Endothelial cell of hepatic sinusoid (primary cell): ENCODE results near the gene CYP24A1.

Experiments
- in situ Hi-C: cut with HindIII; loops from 2 replicates; pipeline ENCODE4 v1.10.0; 2017; ENCODE audit warnings: low sequenced_read_pairs

Gene CYP24A1

DNA sequence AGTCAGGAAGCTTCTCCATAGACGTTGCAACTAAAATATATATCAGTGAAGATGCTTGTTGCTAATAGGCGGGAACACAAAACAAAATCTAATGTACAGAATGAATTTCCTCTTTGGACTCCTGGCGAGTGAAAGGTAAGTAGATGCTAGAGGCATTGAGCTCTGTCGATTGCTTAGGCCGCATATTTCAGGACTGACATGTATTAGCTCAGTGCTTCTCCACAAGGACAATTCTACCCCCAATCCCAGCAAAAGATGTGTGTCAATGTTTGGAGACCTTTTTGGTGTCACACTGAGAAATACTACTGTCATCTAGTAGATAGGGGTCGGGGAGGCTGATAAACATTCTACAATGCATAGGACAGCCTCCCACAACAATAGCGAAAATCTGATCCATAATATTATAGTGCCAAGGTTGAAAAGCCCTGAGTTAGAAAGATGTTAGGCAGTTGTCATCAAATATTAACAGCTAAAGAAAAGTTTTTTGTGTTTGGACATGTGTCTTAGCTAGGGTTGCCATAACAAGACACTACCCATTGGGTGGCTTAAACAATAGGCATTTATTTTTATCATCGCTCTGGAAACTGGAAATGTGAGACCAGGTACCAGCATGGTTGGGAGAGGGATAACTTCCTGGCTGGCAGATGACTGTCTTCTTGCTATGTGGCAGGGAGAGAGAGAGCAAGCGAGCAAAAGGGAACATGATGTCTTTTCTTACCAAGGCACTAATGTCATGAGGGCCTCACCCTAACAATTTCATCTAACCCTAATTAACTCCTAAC is 55.4 kb downstream of the CYP24A1 start:
- in situ Hi-C loops: no loop called here

DNA sequence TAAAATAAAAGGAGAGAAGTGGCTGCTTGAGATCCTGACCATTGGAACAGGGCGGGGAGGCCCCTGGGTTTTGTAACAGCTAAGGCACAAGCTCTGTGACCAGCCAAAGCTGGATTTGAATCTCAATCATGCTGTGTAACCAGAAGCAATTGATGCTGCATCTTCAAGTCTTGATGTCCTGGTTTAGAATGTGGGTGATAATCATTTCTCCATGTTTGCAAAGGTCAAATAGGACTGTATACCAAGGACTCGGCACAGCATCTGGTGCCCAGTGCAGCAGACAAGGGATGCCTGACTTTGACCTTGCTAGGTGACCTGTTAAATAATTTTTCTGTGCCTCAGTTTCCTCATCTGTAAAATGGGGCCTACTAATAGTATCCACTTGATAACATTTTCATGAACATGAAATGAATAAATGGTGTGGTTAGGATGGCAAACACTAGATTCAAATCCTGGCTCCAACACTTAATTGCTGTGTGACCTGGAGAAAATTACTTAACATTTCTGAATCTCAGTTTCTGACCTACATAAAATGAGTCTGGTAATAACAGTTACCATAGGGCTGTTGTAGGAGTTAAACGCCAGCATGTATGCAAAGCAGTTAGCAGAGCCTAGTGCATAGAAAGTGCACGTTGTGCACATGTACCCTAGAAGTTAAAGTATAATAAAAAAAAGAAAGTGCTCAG is 57.1 kb downstream of the CYP24A1 start:
- in situ Hi-C loops: no loop called here

DNA sequence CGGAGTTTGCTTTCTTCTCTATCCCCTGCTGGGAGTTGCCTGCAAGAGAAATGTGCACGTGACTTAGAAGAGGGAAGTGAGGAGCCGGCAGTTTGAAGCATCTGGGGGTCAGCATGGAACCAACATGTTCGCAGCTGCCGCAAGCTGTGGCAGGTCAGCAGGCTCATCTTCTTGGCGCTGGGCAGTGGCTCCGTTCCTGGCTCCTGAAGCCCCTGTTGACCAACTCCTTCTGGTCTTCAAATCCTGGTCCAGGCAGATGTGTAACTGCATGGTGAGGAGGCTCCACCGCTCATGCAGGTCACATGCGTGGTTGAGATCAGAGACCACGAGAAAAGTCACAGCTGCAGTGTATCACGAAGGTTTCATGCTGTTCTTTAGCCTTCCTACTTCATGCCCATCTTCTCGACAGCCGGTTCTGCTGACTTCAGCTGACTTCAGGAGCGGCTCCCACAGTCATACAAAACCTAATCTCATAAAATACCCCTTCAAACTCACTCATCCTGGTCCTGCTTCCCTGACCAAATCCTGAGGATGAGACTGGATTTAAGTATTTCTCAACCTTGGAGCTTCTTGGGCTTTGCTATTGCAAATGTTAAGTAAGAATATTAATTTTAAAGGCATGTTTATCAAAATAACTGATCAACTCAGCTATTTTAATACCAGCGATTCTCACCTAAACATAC is 58.5 kb downstream of the CYP24A1 start:
- in situ Hi-C loops: no loop called here

DNA sequence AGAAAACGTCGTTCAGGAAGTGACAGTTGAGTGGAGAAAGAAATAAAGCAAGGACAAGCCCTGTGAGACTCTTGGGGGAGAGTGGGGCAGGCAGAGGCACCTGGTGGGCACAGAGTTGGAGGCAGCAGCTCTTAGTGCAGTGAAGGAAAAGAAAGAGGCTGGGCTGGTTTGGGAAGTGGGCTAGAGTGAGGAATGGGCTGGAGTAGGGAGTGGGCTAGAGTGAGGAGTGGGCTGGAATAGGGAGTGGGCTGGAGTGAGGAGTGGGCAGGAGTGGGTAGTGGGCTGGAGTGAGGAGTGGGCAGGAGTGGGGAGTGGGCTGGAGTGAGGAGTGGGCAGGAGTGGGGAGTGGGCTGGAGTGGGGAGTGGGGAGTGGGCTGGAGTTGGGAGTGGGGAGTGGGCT is 59.7 kb downstream of the CYP24A1 start:
- in situ Hi-C loops: no loop called here

DNA sequence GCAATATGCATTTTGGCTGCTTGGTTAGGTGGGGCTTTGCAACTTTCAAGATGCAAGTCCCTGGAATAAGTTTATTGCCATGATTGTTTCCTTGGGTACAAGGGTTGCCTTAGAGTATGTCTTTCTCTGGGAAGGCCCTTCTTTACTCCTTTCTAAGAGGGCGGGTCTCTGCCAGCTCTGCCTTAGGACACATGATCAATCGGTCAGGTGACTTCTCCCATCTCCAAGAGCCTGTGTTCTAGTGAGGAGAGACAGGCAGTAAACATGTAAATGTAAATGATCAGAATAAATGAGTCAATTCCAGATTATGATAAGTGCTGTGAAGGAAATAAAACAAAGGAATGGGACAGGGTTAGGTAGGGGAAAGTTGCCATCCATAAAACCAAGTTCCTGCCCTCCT is 60.2 kb downstream of the CYP24A1 start:
- in situ Hi-C loops: no loop called here

DNA sequence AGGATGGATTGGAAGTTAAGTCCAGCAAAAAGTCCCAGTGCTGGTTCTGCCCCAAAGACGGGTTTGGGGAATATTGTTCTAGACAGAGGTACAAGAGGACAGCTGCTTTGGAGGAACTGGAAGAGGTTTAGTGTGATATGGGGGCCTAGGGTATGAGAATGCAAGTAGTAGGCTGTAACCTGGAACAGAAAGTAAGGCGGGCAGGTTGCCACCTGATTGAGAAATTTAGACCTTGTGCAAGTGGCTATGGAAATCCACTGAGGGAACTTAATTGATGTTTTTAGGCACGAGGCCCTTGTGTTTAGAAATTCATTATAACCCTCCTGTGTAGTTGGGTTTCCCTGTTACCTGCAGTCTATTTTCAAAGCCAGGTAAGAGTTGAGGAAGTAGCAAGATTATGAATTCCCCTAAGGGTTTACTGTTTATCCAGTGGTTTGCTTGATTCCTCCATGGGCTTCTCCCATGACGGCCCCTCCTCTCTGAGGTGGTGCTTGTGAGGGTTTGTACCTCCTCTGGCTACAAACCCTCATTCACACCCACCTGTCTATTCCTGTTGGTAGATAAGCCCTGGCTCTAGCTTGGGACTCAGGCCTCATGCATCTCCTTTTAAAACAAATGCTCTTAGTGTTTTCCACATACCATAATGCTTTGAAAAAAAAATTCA is 61.4 kb downstream of the CYP24A1 start:
- in situ Hi-C loops: no loop called here

DNA sequence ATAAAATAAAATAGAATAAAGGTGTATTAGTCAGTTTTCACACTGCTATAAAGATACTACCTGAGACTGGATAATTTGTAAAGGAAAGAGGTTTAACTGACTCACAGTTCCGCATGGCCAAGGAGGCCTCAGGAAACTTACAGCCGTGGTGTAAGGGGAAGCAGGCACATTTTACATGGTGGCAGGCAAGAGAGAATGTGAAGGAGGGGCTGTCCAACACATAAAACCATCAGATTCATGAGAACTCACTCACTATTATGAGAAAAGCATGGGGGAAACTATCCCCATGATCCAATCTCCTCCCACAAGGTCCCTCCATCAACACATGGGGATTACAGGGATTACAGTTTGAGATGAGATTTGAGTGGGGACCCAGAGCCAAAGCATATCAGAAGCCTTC is 62.3 kb downstream of the CYP24A1 start:
- in situ Hi-C loops: no loop called here

DNA sequence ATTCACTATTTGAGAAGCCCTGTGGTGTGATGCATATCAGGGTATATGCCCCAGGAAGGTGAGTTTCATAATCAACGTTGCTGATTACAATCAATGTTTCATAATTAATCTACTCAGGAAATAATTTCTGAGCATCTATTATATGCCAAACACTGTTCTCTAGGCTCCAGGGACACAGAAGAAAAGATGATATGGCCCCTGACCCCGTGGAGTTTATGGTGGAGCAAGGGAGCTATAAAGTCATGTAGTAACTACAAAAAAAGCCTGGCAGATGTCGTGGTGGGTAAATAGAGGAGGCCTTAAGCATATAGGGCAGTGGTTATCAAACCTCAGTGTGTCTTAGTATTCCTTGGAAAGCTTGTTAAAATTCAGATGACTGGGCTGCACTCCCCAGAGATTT is 63.3 kb downstream of the CYP24A1 start:
- in situ Hi-C loops: no loop called here

DNA sequence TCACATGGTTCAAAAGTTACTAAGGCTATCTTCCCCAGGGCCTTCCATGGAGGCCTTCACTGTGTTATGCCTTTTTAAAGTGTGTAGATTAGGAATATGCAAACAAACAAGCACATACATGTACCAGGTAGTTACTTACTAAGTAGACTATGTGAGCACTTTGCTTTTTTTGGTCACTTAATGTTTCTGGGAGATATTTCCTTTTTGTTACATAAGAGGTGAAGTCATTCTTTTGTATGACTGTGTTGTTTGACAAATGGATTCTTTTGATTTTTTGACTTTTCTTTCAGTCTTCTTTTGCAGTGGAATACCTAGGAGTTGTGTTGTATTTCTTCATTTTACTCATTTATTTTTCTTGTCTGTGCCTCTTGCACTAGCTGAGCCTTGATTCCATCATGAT is 63.7 kb downstream of the CYP24A1 start:
- in situ Hi-C loops: no loop called here

DNA sequence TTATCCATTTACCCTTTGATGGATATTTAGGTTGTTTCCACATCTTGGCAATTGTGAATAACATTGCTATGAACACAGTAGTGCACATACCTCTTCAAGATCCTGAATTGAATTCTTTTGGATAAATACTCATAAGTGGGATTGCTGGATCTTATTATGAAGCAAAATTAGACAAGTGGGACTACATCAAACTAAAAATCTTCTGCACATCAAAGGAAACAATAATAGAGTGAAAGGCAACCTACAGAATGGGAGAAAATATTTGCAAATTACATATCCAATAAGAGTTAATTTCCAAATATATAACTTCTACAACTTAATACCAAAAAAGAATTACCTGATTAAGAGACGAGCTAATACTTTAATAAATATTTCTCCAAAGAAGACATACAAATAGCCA is 65.0 kb downstream of the CYP24A1 start:
- in situ Hi-C loops: loop anchor here (10.0 kb wide), 1 partner anchor 86 kb away; no protein-coding TSS in a partner anchor

DNA sequence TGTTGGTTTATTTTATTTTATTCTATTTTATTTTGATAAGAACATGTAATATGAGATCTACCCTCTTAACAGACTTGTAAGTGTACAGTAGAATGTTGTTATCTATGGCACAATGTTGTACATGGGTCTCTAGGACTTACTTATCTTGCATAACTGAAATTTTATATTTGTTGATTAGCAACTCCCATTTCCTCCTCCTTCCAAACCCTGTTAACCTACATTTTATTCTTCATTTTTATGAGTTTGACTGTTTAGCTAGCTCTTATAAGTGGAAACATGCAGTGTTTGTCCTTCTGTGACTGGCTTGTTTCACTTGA is 65.5 kb downstream of the CYP24A1 start:
- in situ Hi-C loops: loop anchor here (10.0 kb wide), 1 partner anchor 87 kb away; no protein-coding TSS in a partner anchor

DNA sequence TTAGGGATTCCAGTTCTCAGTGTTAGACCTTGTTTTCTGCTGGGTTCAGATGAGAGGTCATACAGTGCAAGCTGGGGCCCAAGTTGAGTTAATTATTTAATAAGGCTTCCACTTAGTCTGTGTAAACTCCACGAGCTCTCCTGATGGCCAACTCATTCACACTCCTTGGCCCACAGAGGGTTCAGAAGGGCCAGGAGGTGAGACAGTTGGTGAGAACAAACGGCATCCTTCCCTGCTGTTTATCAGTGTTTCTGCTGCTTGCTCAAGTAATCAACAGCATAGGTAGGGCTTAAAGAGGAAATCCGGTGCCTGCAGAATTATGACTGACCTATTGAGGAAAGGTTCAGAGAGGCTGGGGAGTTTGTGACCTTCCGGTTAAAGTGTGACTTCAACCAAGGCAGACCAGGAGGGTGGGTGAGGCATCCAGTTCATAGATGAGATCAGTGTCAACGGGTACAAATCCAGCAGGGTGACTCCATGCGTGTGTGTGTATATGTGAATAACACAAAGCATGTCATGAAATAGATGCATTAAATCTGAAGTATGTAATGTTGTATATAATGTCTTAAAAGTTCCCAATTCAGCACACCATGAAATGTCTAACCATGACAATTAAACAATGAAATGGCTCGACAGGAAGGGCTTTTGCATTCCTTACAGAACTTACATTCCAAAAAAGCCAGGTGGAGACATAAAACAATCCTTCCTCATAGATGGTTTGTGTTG is 66.0 kb downstream of the CYP24A1 start:
- in situ Hi-C loops: loop anchor here (10.0 kb wide), 1 partner anchor 87 kb away; no protein-coding TSS in a partner anchor

DNA sequence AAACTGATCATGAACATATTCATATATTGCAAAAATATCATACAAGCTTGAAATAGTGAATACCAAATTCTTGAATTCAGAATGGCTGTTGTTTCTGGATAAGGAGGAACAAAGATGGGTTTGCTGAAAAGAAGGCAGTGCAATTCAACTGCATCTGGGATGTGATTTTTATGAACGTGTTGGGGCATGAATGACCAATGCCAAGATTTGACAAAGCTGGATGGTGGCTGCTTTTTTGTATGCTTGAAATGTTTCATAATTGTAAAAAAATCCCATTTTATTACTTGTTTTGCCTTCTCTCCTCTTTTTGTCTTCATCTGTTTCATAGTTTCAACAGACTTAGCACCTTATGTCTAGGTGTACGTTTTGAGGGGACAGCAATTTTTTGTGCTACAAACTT is 66.6 kb downstream of the CYP24A1 start:
- in situ Hi-C loops: loop anchor here (10.0 kb wide), 1 partner anchor 88 kb away; no protein-coding TSS in a partner anchor

DNA sequence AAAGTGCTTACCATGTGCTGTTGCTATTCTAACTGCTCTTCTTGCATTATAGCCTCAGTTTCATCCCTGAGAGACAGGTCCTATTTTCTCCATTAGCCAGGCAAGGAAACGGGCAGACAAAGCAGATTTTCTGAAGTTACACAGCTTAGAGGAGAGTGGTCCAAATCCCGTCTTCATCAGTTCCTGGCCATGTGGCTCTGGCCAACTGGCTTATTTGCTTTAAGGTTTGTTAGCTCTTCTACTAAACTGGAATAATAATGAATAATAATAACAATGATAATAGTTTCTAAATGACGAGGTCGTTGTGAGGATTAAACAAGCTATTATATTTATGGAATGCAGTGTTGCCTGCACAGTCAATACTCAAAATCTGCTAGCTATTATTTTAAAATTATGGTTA is 67.6 kb downstream of the CYP24A1 start:
- in situ Hi-C loops: loop anchor here (10.0 kb wide), 1 partner anchor 89 kb away; no protein-coding TSS in a partner anchor

DNA sequence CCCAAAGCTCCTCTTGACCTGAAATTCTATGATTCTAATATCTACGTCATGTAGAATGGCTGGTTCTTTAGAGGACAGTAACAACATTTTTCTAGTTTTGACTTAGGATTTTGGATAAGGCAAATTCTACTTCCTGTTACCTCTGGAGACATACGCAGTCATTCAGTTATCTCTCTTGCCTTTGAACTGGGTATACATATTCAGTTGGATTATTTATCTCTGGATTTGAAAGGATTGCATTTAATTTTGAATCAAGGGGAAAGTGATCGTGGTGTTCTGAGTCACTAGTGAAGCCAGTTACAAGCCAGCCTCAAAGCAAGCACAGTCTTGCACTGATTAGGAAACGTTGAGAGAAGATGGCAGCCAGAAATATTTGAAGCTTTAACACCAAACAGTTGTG is 68.1 kb downstream of the CYP24A1 start:
- in situ Hi-C loops: loop anchor here (10.0 kb wide), 1 partner anchor 89 kb away; no protein-coding TSS in a partner anchor

DNA sequence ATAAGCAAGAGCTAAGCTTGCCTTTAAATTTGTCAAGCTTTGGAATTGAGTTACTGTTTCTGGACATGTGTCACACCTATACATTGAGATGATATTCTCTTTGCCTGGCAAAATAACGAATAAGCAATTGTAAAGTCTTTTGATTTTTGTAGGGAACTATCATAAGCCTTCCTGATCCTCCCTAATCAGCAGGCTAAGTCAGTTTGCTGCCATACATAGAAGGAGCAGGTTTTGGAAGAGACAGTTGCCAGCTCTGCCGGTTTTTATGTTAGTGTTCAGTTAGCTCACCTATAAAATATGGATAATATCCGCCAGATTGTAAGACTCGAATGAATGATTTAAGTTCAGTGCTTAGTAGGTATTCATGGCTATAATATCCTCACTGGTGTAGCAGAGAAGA is 69.0 kb downstream of the CYP24A1 start:
- in situ Hi-C loops: loop anchor here (10.0 kb wide), 1 partner anchor 90 kb away; no protein-coding TSS in a partner anchor

DNA sequence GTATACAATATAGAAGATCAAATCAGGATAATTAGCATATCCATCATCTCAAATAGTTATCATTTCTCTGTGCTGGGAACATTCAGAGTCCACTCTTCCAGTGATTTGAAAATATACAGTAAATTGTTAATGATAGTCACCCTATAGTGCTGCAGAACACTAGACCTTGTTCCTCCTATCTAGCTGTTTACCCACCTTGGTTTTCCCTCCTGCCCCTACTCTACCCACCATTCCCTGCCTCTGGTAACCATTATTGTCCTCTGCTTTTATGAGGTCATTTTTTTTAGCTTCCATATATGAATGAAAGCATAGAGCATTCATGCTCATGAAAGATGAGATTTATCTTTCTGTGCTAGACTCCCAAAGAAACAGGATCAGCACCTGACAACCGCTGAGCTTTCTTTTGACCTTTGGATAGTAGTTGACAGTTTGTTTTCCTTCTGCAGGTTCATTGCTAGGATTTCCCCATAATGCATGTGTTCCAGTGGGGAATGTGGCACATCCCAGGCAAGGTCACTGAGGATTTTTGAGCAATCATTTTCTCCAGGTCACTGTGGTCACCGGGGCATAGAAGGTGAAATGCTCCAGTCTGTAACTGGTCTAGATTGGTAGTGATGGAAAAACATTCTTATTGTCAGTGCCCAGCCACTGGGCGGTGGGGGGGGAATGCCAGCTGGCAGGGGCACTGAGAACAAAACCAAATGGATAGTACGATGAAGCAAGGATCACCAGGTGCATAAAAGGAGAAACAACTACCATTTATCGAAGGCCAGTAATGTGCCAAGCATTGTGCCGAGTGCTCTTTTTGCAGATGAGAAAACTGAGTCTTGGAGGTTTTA is 69.8 kb downstream of the CYP24A1 start:
- in situ Hi-C loops: loop anchor here (10.0 kb wide), 1 partner anchor 91 kb away; no protein-coding TSS in a partner anchor
